ENCODE results near the gene ST6GALNAC5.

ST6GALNAC5 gene

GRCh38 chr1:76868154-76868882 is 1.0 kb downstream of the ST6GALNAC5 start:
- H3K27ac ChIP-seq (replicated peaks), result no peak overlapping the region
- peaks cover 53% of the 10 kb centered on the region for H3K27me3 ChIP-seq (ENCODE audit: insufficient read depth, poor library complexity, severe bottlenecking)
- no peak for TF ChIP-seq SPI1 (IDR thresholded peaks at IDR 0.05; ENCODE audit: borderline replicate concordance, low read depth)
- TF ChIP-seq POLR2AphosphoS5 (IDR thresholded peaks at IDR 0.05; ENCODE audit: low read depth), result no peak
- no peak for TF ChIP-seq CTCF (IDR thresholded peaks at IDR 0.05; ENCODE audit: insufficient read depth, low read length)
- TF ChIP-seq REST (IDR thresholded peaks at IDR 0.05; ENCODE audit: insufficient replicate concordance, low read depth), result no peak
- TF ChIP-seq GABPA (IDR thresholded peaks at IDR 0.05; ENCODE audit: low read depth), result no peak
- H3K4me3 ChIP-seq (replicated peaks; ENCODE audit: insufficient read depth, low read length), result peak overlapping the region; percentile 30
- DNase-seq (ENCODE audit: low read depth in 1 of 2, low spot score in 1 of 2), result no peak

GRCh38 chr1:76868916-76869315 is 1.6 kb downstream of the ST6GALNAC5 start:
- no peak overlapping the region for H3K4me3 ChIP-seq (replicated peaks; ENCODE audit: insufficient read depth, low read length)
- H3K27me3 ChIP-seq (ENCODE audit: insufficient read depth, poor library complexity, severe bottlenecking), result peaks cover 52% of the 10 kb centered on the region
- no peak for TF ChIP-seq REST (IDR thresholded peaks at IDR 0.05; ENCODE audit: insufficient replicate concordance, low read depth)
- no peak for TF ChIP-seq CTCF (IDR thresholded peaks at IDR 0.05; ENCODE audit: insufficient read depth, low read length)
- no peak for DNase-seq (ENCODE audit: low read depth in 1 of 2, low spot score in 1 of 2)
- H3K27ac ChIP-seq (replicated peaks), result no peak overlapping the region

GRCh38 chr1:76870037-76870436 is 2.8 kb downstream of the ST6GALNAC5 start:
- no peak for TF ChIP-seq CTCF (IDR thresholded peaks at IDR 0.05; ENCODE audit: insufficient read depth, low read length)
- no peak for TF ChIP-seq GABPA (IDR thresholded peaks at IDR 0.05; ENCODE audit: low read depth)
- no peak for TF ChIP-seq SPI1 (IDR thresholded peaks at IDR 0.05; ENCODE audit: borderline replicate concordance, low read depth)
- no peak for TF ChIP-seq POLR2AphosphoS5 (IDR thresholded peaks at IDR 0.05; ENCODE audit: low read depth)
- TF ChIP-seq REST (IDR thresholded peaks at IDR 0.05; ENCODE audit: insufficient replicate concordance, low read depth), result no peak
- H3K4me3 ChIP-seq (replicated peaks; ENCODE audit: insufficient read depth, low read length), result no peak overlapping the region
- no peak for DNase-seq (ENCODE audit: low read depth in 1 of 2, low spot score in 1 of 2)
- H3K27me3 ChIP-seq (ENCODE audit: insufficient read depth, poor library complexity, severe bottlenecking), result peaks cover 45% of the 10 kb centered on the region
- no peak overlapping the region for H3K27ac ChIP-seq (replicated peaks)

Measured in HL-60 (cell line).